ENCODE data around the gene THBS2. TPM values are rescaled to one million over a fixed set of nuclear protein-coding genes. Genes with fewer than 3 reads are reported as not detected.

THBS2 gene
- total and polyA plus RNA-seq, 2 of the 8 experiments (the other 6 are each of a cell fraction or from before 2014, with no cell fraction given), result 11.0 to 22.5 TPM

GRCh38 chr6:169302716-169303115, 49.1 kb upstream of the THBS2 start:
- H3K4me2 ChIP-seq (ENCODE audit: insufficient read depth in 1 of 2, low read depth in 2 of 2, low read length in 2 of 2), result no peak overlapping the region
- ChIA-PET POLR2A (ENCODE audit: partially characterized antibody) (no interaction called here), CTCF (ENCODE audit: partially characterized antibody) (no interaction called here)
- H3K14ac ChIP-seq (ENCODE audit: insufficient read length), result no peak overlapping the region
- H2AK5ac ChIP-seq (ENCODE audit: low read depth, low read length), result no peak overlapping the region
- no peaks in the 10 kb centered on the region for H3K23me2 ChIP-seq (ENCODE audit: low read depth, low read length)
- no peak overlapping the region for H2BK12ac ChIP-seq (ENCODE audit: low read depth, low read length)
- DNase-seq (ENCODE audit: low read depth in 1 of 2, low spot score in 2 of 2) (peak in 1 of 2 experiments; percentile 4), FAIRE-seq (no peak)
- H2AFZ ChIP-seq (ENCODE audit: low read length), result no peak overlapping the region
- no peaks in the 10 kb centered on the region for H3K36me3 ChIP-seq (ENCODE audit: control insufficient read depth in 2 of 4, insufficient read depth in 4 of 4, low read length in 3 of 4)
- H3K4me3 ChIP-seq (ENCODE audit: extremely low read depth in 1 of 4, insufficient read depth in 2 of 4, low read depth in 3 of 4, low read length in 4 of 4), result no peak overlapping the region
- WGBS, 2 experiments (ENCODE audit: extremely low coverage in 1 of 2, insufficient coverage in 1 of 2, insufficient read length in 1 of 2, insufficient replicate concordance in 2 of 2, low coverage in 1 of 2, low lambda C conversion rate in 2 of 2, missing lambda C conversion rate in 1 of 2), result 60% methylated on average over 3 of the region's 3 CpGs; no CpG with 5 or more reads in 1 of the 2 experiments
- H3K4ac ChIP-seq (replicated peaks; ENCODE audit: insufficient read length, low read depth, low read length), result no peak overlapping the region
- no peaks in the 10 kb centered on the region for H3K4me1 ChIP-seq (replicated peaks in 1 of 4; ENCODE audit: control insufficient read depth in 3 of 4, insufficient read depth in 4 of 4, low read length in 3 of 4)
- H3K27ac ChIP-seq (ENCODE audit: low read depth, low read length), result no peak overlapping the region
- no peak overlapping the region for H2BK120ac ChIP-seq (replicated peaks; ENCODE audit: low read depth, low read length)
- H3K79me2 ChIP-seq (ENCODE audit: control insufficient read depth in 1 of 2, insufficient read depth in 2 of 2, low read length in 2 of 2), result no peaks in the 10 kb centered on the region
- no peak overlapping the region for H3K9ac ChIP-seq (replicated peaks in 1 of 4; ENCODE audit: extremely low read depth in 1 of 4, low read depth in 3 of 4, low read length in 3 of 4)
- no peak overlapping the region for H2BK15ac ChIP-seq (ENCODE audit: low read length)
- H4K91ac ChIP-seq (replicated peaks; ENCODE audit: insufficient read length, low read length), result no peak overlapping the region
- no peak overlapping the region for H2BK20ac ChIP-seq (ENCODE audit: low read length)
- H3K23ac ChIP-seq (ENCODE audit: insufficient read length), result no peak overlapping the region
- H3K9me3 ChIP-seq (ENCODE audit: insufficient read depth in 2 of 2, low read depth in 1 of 2, low read length in 1 of 2), result no peaks in the 10 kb centered on the region
- H3K79me1 ChIP-seq (ENCODE audit: low read depth, low read length), result no peaks in the 10 kb centered on the region
- no peak overlapping the region for H3K56ac ChIP-seq (replicated peaks; ENCODE audit: insufficient read length, low read depth, low read length)
- H3K18ac ChIP-seq (ENCODE audit: extremely low read depth, low read length), result no peak overlapping the region
- no peaks in the 10 kb centered on the region for H3K27me3 ChIP-seq (replicated peaks in 1 of 4; ENCODE audit: control insufficient read depth in 3 of 4, extremely low read depth in 1 of 4, insufficient read depth in 3 of 4, low read length in 3 of 4)
- H4K20me1 ChIP-seq (replicated peaks in 1 of 2; ENCODE audit: control insufficient read depth in 1 of 2, insufficient read depth in 2 of 2, low read length in 2 of 2), result no peaks in the 10 kb centered on the region
- H4K8ac ChIP-seq (ENCODE audit: extremely low read depth, insufficient read depth, low read length), result no peak overlapping the region
- no peak overlapping the region for H2BK5ac ChIP-seq (ENCODE audit: low read depth, low read length)
- TF ChIP-seq SIN3A (conservative IDR thresholded peaks at IDR 0.05 in 1 of 2, IDR thresholded peaks at IDR 0.05 in 1 of 2; ENCODE audit: low read depth in 1 of 2, low read length in 2 of 2), result no peak
- H4K5ac ChIP-seq (ENCODE audit: insufficient read length, low read depth, low read length), result no peak overlapping the region

All from H1 (cell line).